ENCODE measurements around the gene TRAPPC1.

The TRAPPC1 gene

GRCh38 chr17:7915179-7915610 is 16.6 kb downstream of the TRAPPC1 start:
- TF ChIP-seq FOXP2 (optimal IDR thresholded peaks at IDR 0.05; ENCODE audit: borderline replicate concordance, extremely low read depth, extremely low read length, insufficient read depth) (no peak), TAF1 (IDR thresholded peaks at IDR 0.05; ENCODE audit: borderline replicate concordance, insufficient read depth, low read length) (peak; percentile 47; the same call in 1 of the 2 replicates), POLR2AphosphoS5 (IDR thresholded peaks at IDR 0.05; ENCODE audit: low read depth, low read length) (no peak; the same call in 1 of the 2 replicates), SIN3A (IDR thresholded peaks at IDR 0.05; ENCODE audit: borderline replicate concordance, insufficient read depth, low read length) (0 out of 2 replicates have a peak, but pooled peaks have one; percentile 77)
- TF ChIP-seq, protein P1, sequence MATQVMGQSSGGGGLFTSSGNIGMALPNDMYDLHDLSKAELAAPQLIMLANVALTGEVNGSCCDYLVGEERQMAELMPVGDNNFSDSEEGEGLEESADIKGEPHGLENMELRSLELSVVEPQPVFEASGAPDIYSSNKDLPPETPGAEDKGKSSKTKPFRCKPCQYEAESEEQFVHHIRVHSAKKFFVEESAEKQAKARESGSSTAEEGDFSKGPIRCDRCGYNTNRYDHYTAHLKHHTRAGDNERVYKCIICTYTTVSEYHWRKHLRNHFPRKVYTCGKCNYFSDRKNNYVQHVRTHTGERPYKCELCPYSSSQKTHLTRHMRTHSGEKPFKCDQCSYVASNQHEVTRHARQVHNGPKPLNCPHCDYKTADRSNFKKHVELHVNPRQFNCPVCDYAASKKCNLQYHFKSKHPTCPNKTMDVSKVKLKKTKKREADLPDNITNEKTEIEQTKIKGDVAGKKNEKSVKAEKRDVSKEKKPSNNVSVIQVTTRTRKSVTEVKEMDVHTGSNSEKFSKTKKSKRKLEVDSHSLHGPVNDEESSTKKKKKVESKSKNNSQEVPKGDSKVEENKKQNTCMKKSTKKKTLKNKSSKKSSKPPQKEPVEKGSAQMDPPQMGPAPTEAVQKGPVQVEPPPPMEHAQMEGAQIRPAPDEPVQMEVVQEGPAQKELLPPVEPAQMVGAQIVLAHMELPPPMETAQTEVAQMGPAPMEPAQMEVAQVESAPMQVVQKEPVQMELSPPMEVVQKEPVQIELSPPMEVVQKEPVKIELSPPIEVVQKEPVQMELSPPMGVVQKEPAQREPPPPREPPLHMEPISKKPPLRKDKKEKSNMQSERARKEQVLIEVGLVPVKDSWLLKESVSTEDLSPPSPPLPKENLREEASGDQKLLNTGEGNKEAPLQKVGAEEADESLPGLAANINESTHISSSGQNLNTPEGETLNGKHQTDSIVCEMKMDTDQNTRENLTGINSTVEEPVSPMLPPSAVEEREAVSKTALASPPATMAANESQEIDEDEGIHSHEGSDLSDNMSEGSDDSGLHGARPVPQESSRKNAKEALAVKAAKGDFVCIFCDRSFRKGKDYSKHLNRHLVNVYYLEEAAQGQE (IDR thresholded peaks at IDR 0.05; ENCODE audit: insufficient read depth in 1 of 2, low read depth in 2 of 2, low read length in 2 of 2) = no peak

DNA sequence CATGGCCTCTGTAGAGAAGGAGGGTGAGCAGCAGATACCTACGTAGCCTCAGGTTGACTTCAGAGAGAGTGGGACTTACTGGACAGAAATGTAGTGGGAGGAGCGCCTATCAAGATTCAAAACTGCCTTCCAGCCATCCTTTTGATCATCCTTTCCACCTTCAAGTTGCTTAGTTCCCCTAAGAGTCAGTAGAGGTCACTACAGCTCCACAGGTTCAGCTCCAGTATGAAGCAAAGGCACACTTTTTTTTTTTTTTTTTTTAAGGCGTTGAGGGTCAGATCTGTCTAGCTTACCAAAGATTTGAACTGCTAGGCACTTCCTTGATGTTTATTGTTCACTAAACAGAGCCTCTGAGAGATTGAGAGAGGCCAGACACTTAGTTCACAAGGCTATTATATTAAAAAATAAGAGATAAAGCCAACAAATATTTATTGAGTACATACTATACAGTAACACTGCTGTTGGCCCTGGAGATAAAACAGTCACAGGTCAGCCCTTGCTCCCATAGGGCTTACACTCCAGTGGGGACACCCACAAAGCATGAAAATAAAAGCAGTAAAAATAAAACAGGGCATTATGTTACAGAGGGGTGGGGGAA is 18.7 kb downstream of the TRAPPC1 start:
- TF ChIP-seq TAF1 (IDR thresholded peaks at IDR 0.05; ENCODE audit: borderline replicate concordance, insufficient read depth, low read length) = no peak
- TF ChIP-seq, protein P1 (IDR thresholded peaks at IDR 0.05; ENCODE audit: insufficient read depth in 1 of 2, low read depth in 2 of 2, low read length in 2 of 2) = no peak
- 0 out of 2 replicates have a peak, but pooled peaks have one; percentile 45 for TF ChIP-seq SIN3A (IDR thresholded peaks at IDR 0.05; ENCODE audit: borderline replicate concordance, insufficient read depth, low read length)

- no peak for TF ChIP-seq TAF1 (IDR thresholded peaks at IDR 0.05; ENCODE audit: borderline replicate concordance, insufficient read depth, low read length)
- no peak for TF ChIP-seq SIN3A (IDR thresholded peaks at IDR 0.05; ENCODE audit: borderline replicate concordance, insufficient read depth, low read length)
- no peak for TF ChIP-seq FOXP2 (optimal IDR thresholded peaks at IDR 0.05; ENCODE audit: borderline replicate concordance, extremely low read depth, extremely low read length, insufficient read depth)
- TF ChIP-seq, protein P1 (IDR thresholded peaks at IDR 0.05; ENCODE audit: insufficient read depth in 1 of 2, low read depth in 2 of 2, low read length in 2 of 2) = no peak
- TF ChIP-seq POLR2AphosphoS5 (IDR thresholded peaks at IDR 0.05; ENCODE audit: low read depth, low read length) = no peak
These were observed 20.6 kb downstream of the TRAPPC1 start for GRCh38 chr17:7911116-7911515.

DNA sequence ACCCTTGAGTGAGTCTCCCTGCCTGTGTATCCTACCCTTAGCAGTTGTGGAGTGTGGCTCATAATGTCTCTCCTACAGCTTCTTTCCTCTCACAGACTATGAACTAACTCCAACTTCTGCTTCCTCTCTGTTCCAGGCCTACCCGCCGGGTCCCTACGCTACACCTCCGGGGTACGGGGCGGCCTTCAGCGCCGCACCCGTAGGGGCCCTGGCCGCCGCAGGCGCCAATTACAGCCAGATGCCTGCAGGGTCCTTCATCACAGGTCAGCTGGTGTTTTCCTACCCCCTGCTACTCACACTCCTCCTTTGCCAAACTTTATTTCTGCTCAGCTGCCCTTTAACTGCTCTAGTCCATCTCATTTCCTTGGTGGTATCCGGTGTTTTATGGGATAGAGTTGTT is 21.0 kb downstream of the TRAPPC1 start:
- TF ChIP-seq, protein P1 (IDR thresholded peaks at IDR 0.05; ENCODE audit: insufficient read depth in 1 of 2, low read depth in 2 of 2, low read length in 2 of 2) = no peak
- no peak for TF ChIP-seq TAF1 (IDR thresholded peaks at IDR 0.05; ENCODE audit: borderline replicate concordance, insufficient read depth, low read length)
- TF ChIP-seq POLR2AphosphoS5 (IDR thresholded peaks at IDR 0.05; ENCODE audit: low read depth, low read length) = no peak
- no peak for TF ChIP-seq SIN3A (IDR thresholded peaks at IDR 0.05; ENCODE audit: borderline replicate concordance, insufficient read depth, low read length)
- no peak for TF ChIP-seq FOXP2 (optimal IDR thresholded peaks at IDR 0.05; ENCODE audit: borderline replicate concordance, extremely low read depth, extremely low read length, insufficient read depth)

Measured in PFSK-1 (cell line).